Adrenal gland (tissue), 5 donors: ENCODE results near the gene KLB.

Experiments used
- CTCF ChIP-seq, 6 experiments: fragments of 450-650 bp in 4 of 6; fragments of 200-600 bp in 2 of 6; sonication (generic) in 1 of 6; IDR thresholded peaks; 1 replicate in 5 of 6; 2 replicates in 1 of 6; pipeline versions ENCODE4 v1.5.1 to v1.8.0; 2016 to 2021; ENCODE audit warnings: antibody characterized with exemption in 6 of 6, mild to moderate bottlenecking in 2 of 6, moderate library complexity in 1 of 6
- POLR2A ChIP-seq, 2 donors: fragments of 450-650 bp; IDR thresholded peaks; one replicate each; pipeline ENCODE4 v1.6.1; 2017; ENCODE audit warnings: antibody characterized with exemption in 2 of 2, mild to moderate bottlenecking in 2 of 2, moderate library complexity in 1 of 2
- donor health status: DM: no; HTN: no; CAD: no.

DNA sequence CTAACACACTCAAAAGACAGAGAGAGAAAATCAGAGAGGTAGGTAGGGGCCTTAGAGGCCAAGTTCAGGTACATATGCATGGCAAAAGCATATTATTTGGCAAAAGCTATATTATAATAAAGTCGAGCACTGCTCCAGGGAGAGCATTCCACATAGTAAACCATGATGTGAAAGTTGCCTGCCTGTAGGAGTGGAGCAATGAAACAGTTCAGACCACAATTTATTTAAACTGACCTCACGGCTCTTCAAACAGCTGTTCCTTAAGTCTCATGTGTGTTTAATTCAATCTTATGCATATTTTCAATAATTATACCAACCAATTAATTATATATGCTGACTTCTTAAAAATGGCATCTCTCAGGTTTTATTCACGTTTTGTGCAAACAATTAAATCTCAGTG, 43.9 kb upstream of the KLB start:
- no peak for TF ChIP-seq CTCF (IDR thresholded peaks at IDR 0.05)
- TF ChIP-seq POLR2A (IDR thresholded peaks at IDR 0.05): no peak
